NCI-H2107 treated with DMSO at 0.1 percent for 48 hours (cell line): Measurements from ENCODE around the gene NR6A1.
A peak's percentile ranks its signal among the peaks of the same experiment; 100 is the strongest.
"Not testable (repeated sequence)": the region's sequence is repeated elsewhere in the genome, so short reads cannot be mapped to it uniquely, and the experiment has no call there.

Source experiments
- DNase-seq: peaks from one replicate; lab custom pipeline; 2025; ENCODE audit not compliant: unreplicated experiment; lab: John Stamatoyannopoulos, UW

NR6A1 gene

GRCh38 chr9:124621371-124622328 is 149.5 kb downstream of the NR6A1 start:
- no peak for DNase-seq

- DNase-seq, result no peak
Observed at GRCh38 chr9:124618476-124618875, 152.6 kb downstream of the NR6A1 start.

DNA sequence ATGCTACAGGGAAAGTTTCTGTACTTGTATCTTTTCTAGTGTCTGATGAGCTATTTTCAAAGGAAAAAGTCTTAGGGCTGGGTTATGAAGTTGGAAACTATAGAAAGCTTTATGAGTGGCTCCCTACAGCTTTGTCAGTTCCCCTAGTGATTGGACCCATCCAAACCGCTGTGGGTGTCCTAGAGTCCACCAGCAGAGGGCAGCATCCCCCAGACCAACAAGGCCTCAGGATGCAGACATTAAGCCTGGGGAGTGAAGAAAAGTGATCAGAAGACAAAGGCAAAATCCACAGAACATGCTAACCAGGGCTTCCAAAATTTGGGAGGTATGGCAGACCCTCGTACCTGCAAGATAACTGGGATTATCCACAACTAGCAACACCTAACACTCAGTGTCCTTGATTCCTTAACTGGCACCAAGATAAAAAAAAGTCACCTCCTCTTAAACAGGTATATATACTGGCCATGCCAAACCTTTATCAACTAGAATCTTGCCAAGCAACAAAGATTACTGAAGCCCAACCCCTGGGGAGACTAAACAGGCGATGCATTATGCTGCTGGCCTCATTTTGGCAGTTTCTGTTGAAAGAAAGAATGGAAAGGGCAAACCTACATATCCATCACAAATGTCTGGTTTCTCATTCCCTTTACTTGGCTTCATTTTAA is 153.5 kb downstream of the NR6A1 start:
- DNase-seq, result peak; percentile 29

DNA sequence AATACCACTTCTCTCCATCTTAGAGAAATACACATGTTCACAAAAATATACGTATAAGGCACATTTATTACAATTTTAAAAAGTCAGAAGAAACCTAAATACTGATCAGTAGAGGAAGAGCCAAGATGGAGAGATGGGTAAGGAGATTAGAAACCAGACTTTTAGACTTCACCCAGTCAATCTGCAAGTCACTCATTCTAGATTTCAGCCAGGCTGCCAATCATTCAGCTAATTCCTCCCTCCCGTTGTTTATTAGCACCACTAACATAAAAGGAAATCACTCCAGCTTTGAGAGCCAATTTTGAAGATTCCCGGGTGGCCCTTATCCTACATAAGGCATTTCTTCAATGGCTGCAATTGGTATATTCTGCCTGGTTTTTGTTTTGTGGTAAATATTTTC is 154.2 kb downstream of the NR6A1 start:
- no peak for DNase-seq

- DNase-seq, result not testable (repeated sequence)
Observed at GRCh38 chr9:124615840-124616239, 155.3 kb downstream of the NR6A1 start.

GRCh38 chr9:124615100-124615742 is 155.9 kb downstream of the NR6A1 start:
- no peak for DNase-seq

GRCh38 chr9:124613849-124614248 is 157.3 kb downstream of the NR6A1 start:
- no peak for DNase-seq

DNA sequence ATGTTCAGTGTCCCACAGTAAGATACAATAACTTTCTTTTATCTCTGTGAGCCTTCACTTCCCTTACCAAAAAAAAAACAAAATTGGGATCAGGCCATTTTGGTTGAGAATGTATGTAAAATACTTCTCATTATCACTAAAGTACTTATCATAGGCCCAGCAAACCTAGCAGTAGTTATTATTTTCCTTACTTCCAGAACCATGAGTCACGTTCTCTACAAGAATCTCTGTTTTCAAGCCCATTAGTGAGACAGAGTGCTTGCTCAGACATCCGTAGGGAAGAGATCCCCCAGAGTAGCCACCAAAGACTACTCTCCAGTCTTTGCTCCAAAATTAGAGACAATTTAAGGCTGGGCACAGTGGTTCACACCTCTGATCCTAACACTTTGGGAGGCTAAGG is 160.0 kb downstream of the NR6A1 start:
- DNase-seq, result no peak

DNA sequence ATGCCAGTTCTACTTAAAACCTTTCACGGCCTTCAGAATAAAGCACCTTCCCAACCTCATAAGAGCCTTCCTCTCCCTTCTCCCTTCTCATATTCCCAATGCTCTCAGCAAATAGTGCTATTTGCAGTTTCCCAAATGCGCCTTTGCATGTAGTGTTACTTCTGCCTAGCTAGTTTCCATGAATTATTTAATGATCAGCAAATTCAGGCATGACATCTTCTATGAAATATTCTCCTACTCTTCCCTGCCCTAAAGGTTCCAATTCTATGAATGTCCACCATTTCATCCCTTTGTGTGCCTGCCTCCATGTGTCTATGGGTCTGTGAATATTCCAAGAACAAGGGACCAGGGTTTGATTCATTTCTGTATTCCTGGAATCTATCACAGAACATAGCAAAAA is 165.1 kb downstream of the NR6A1 start:
- no peak for DNase-seq

DNA sequence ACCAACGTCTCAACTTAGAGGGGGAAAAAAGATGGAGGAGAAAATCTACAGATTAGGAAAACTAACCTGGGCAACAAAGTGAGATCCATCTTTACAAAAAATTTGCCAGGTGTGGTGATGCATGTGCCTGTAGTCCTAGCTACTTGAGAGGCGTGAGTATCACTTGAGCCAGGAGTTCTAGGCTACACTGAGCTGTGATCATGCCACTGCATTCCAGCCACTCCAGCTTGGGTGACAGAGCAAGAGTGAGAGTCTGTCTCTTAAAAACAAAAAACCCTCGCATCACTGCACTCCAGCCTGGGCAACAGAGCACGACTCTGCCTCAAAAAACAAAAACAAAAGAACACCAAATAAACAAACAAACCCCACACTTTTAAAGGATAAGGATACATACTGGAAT is 165.9 kb downstream of the NR6A1 start:
- no peak for DNase-seq

GRCh38 chr9:124602632-124603031 is 168.5 kb downstream of the NR6A1 start:
- DNase-seq, result no peak

DNA sequence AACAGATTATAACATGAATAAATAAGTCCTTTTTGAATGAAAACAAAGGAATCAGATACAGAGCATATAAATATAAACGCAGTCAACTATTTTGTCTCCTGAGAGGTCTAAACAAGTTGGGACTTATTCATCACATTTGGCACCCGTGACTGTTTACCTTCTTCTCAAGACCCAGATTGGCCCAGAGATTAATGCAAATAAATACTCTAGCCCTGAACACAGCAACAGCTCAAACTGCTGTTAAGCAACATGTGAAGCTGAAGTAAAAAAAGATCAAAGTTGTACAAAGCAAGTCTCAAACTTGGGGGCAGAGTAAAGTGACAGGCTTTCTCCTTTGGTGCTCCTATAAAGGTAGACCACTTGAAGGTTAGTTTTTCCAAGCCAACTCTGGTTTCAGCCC is 168.9 kb downstream of the NR6A1 start:
- no peak for DNase-seq

- DNase-seq, result no peak
Observed at GRCh38 chr9:124600407-124600806, 170.7 kb downstream of the NR6A1 start.

- no peak for DNase-seq
Observed at GRCh38 chr9:124599121-124599795, 171.9 kb downstream of the NR6A1 start.

GRCh38 chr9:124598048-124598447 is 173.1 kb downstream of the NR6A1 start:
- no peak for DNase-seq

DNA sequence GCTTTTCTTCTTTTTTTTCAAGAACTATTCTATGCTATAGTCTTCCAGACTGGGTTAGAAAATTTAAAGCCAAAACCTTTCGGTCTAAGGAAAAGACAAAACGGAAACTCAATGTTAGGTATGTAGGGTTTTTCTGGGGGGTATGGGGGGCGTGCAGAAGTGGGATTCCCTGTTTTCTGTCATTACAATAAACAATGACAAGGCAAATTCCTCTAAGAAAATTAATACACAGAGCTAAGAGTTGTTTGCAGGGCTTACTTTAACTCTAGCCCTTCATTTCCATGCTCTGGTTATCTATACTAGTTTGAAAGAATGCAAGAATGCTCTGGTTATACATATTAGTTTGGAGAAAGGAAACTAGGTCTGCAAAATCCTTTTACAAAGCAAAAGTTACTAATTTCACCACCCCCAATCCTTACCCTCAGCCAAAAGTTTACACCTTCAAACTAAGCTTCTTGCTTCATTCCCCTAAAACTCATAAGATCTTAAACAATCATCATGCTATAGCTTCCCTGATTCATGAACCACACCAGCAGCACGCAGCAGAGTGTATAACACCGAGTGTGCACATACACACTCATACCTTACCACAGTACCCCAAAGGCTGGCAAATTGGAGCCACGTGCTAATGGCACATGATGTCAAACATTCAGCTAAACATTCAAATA is 174.8 kb downstream of the NR6A1 start:
- no peak for DNase-seq

DNA sequence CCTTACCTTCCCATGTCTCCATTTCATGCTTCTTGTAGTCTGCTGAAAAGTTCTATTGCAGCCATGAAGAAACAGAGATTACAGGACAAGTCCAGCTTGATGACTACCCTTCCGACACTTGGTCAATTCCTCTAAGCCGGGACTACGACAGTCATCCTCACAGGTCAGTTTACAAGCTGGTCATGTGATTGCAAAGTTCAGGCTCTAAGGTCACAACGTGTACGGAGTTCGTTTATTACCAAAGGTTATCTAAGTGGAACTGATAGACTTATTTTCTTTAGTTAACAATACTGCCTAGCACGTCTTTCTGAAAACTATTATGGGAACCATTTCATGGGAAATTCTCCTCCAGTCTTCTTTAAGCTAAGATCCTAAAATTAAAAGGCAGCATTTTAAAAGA is 175.4 kb downstream of the NR6A1 start:
- DNase-seq, result no peak

GRCh38 chr9:124594673-124595072 is 176.4 kb downstream of the NR6A1 start:
- no peak for DNase-seq

GRCh38 chr9:124594225-124594624 is 176.9 kb downstream of the NR6A1 start:
- DNase-seq, result no peak

- DNase-seq, result no peak
Observed at GRCh38 chr9:124593651-124594058, 177.5 kb downstream of the NR6A1 start.

DNA sequence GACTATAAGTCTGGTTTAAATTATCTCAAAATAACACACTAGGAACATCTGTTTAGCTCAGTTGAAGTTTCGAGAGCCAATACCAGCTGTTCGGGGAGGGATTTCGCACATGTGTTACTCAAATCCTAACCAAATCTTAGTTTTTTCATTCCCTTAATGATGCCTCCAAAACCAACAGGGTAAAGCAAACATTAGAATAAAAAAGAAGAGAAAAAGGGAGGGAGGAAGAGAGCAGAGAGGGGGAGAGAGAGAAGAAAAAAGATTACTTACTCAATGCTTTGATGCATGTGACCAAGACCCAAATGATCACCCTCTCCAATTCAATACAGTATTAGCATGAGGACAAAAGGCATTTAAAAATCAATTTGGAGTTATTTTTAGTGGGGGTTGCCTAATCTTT is 177.9 kb downstream of the NR6A1 start:
- DNase-seq, result no peak
